T-helper 1 cell (primary cell): ENCODE data around the gene GAP43.
A peak's percentile ranks its signal among the peaks of the same experiment; 100 is the strongest.

Experiments used
- DNase-seq, 5 donors: peaks; one replicate each; pipeline ENCODE4 v3.0.0-alpha.2; 2012 to 2020

The GAP43 gene

DNA sequence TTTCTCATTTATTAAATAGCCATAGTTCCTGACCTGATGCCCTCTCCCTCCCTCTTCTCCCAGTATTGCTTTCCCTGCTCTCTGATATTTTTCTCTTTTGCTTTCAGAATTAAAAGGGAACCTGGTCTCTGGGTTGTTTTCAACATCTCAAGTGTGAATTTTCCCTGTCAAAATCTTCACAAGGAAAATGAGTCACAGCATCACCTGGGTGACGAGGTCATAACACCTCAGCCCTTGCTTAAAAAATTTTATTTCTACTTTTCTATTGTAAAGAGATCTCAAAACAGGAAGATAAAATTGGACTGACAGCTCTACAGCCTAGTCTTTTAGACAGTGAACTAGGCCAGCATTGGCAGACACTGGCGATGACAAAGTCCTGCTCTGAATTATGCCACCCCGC, 40.1 kb downstream of the GAP43 start:
- DNase-seq, result no peak

DNA sequence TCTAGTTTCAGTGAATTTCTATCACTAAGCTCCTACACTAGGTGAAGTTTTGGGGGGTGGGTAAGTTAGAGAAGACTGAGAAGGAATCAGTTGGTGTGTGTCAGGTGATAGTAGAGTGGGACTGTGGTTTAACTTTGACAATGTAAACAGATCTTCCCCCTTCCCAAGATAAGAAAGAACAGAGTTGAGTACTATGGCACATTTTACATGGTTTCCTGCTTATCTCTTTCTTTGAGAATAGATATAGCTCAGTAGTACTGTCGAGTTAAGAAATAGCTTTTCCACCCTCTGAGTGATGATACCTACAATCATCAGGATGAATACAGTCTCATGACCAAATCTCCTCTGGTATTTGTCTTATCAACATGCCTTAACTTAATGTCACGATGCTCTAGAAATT, 42.8 kb downstream of the GAP43 start:
- DNase-seq, result no peak

DNA sequence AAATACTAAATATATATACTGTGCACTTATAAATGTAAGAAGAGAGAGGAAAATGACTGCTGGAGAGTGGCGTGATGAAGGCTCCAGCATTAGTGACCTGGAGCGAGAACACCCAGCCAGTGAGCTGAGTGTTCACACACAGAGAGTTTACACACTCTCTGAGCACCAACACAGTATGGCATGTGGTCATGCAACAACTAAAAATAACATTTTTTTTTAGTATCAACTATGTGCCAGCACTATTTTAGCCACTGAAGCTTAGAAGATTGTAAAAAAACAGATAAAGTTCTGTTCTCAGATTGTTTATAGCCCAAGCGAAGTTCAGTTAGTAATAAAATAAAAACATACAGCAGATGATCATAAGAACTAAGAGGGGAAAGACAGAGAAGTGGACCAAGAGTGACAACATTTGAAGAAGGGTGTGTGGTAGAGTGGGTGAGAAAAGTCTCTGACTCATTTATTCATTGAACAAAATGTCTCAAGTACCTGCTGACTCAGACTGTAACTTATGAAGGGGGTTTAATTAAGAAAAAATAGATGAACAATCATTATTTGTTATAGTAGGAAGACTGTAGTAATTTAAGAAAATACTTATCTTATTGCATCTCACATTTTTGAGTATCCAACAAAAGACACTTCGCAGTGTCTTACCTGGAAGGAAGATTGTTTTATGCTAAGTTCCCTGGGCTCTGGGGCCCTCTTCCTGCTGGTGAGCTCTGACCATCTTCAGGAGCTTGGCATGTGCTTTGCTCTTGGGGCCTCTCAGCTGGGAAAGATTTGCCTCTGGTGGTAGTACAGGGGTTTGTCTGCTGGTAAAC, 43.8 kb downstream of the GAP43 start:
- peak in 1 of 5 donors; percentile 11 for DNase-seq

DNA sequence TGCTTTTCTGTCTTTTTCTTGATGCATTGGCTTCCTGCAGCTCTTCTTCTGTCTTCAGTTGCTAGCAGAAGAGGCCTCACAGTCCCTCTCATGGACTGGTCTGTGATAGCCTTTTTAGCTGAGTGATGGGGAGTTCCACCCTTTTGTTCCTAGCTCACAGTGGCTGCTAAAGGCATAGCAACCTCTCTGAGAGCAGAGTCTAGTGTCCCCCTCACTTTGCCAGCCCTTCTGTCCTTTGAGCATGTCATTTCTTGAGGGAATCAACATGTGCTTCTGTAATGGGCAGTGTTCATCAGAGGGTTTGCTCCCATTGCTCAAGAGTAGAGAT, 44.4 kb downstream of the GAP43 start:
- no peak for DNase-seq

DNA sequence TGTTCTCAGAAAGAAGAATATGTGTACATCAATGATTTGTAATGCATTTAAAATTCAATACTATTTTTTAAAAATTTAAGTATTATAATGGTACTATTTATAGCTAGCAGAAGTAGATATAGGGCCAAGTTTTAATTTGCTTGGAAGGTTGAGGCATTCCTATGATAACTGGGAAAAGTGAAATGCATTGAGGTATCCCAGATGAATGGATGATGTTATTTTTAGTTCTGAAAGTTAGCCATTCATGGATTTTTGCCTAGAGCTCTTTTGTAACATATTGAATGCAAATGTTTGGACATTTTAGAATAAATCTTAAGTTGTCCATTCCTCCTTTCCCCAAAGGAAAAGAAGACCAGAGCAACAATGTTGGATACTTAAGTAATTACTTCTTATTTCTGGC, 47.6 kb downstream of the GAP43 start:
- no peak for DNase-seq

DNA sequence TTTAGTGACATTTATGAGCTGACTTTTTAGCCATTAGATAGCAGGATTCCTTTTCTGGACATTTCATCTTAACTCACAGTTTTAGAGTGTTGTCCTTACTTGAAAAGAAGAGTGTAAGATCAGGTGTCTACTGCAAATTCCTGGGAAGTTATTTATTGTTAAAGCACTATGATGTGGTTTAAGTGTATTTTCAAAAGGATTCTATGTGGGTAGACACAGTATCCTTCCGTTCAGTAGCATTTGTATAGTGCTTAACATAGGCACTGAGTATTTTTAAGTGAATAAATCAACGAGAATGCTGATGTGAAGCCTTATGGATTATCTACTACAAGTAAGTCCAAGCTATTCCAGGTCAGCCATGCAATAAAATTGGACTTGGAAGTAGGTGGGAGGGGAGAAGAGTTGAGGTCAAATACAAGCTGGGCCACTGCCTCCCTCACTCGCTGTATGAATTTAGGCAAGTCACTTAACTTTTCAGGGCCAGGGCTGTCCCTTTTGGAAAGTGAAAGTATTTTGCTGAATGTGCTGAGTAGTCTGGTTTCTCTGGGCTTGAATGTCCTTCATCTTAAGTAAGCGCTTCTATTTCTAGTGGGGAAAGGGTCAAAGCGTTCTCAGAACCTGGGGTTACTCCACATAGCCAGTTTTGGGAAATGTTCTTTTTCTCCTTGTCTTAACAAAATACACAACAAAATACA, 48.6 kb downstream of the GAP43 start:
- DNase-seq, result no peak

DNA sequence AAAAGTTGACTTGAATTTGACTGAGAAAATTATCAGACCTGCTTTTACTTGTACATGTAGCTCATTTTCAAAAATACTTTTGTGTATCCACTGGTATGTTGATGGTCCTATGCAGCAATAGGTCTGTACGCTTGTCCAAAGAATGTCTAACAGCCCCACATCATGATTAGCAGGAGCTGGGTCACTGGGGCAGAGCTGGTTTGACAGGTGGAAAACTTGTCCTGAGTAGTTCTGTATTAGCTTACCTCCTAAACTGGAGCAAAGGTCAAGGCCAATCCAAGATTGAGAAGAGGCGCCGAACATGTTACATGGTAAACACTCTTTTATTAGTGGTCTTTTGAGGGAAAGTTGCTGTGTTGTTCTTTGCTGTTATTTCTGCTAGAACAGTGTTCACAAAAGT, 50.6 kb downstream of the GAP43 start:
- DNase-seq, result no peak

DNA sequence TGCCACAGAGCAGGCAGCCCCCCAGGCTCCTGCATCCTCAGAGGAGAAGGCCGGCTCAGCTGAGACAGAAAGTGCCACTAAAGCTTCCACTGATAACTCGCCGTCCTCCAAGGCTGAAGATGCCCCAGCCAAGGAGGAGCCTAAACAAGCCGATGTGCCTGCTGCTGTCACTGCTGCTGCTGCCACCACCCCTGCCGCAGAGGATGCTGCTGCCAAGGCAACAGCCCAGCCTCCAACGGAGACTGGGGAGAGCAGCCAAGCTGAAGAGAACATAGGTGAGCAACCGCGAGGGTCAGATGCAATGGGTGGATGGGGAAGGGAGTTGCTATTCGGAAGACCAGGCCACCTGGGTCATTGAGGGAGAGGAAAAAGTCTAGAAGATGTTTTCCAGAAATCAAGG, 53.0 kb downstream of the GAP43 start:
- DNase-seq, result no peak

DNA sequence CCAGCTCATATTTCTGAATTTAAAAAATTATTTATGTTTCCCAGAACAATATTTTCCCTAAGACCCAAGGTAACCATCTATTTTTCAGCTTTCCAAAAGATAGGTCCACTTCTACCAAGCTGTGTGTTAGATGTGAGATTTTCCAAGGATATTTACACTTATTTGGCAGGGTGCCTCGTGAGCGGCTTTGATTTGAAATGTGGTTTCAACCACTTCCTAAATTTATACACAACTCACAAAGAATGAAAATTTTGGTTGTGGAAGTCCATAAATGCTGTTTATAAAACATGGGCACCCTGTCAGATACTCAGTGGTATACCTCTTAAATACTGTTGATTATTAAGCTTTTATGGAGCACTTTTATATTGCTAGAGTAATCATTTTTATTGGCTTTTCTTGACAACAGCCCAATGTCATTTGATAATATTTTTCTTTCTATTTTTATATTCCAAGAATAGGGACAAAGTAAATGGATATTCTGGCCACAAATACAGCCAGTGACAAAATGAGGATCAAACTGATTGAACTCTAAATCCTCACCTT, 57.6 kb downstream of the GAP43 start:
- no peak for DNase-seq

DNA sequence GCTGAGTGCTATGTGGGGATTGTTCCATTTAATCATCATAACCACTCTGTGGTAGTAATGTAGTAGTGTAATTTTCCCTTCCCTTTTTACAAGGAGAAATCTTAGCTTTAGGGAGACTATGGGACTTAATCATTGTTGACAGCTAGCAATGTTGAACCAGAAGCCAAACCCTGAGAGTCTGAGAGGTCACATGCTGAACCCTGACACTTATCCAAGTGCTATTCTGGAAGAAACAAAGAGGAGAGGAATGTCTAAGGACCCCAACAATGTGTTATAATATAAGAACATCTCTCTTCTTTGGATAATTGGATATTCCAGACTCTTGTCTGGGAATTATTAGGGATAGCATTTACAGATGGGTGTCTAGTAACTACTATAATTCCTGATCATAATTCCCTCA, 58.4 kb downstream of the GAP43 start:
- no peak for DNase-seq

DNA sequence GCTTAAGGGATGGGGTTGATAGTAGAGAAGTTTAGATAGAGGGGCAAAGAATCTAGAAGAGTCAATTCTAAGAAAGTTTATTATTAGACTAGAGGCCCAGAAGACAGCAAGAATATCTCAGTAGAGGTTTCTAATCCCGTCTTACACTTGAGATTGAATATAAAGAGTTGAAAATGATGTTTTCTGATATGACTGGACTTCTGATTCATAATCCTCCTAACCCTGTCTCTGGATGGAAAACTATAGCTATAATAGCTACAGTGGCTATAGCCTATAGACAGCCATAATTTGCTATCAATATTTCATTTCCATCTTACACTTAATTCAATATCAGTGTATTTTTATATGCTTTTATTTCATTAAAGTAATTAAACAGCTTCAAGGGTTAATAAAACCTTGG, 60.0 kb downstream of the GAP43 start:
- DNase-seq, result no peak

DNA sequence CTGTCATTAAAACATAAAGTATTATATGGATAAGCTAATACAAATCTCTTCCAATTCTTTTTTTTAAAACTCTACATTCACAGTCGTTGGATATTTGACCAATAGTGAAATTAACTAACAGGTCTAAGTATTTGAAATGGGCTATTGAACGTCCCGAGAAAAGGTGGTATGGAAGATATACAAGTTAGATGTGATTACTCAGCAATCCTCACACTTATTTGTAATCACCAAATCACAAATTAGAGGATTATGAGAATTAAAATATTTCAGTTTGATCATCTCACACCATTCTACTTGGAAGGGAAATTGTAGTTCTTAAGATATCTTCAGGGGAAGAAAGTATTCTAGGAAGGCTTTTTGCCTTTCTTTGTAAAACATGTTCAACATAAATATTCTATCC, 60.5 kb downstream of the GAP43 start:
- DNase-seq, result no peak

DNA sequence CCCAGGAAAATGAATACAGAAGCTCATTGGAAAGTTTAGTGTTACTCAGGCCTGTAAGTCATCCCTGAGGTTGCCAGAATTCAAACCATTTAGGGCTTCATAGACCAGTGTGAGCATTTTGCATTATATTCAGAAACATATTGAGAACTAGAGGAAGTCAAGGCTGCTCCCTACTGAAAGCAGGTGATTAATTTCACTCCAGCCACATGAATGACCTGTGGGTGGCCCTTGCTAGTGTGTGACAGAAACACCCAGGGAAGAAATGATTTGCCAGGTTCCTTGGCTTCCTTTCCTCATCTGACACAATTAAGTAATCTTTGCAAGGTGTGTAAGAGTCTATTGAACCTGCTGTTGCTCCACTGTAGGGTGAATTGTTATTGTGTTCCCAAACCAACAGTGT, 61.8 kb downstream of the GAP43 start:
- no peak for DNase-seq

DNA sequence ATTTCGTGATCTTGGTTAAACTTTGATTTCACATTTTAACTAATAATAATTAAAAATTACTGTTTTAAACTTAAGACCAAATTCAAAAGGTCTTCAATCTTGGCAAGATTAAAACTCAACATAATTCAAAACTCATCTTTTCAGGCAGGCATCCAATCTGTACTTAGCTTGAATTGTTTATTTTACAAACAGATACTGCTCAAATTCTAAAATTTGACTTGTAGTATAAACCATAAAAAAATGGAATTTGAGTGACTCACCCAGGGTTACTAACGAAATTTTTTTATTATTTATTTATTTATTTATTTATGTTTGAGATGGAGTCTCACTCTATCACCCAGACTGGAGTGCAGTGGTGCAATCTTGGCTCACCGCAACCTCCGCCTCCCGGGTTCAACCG, 64.4 kb downstream of the GAP43 start:
- no peak for DNase-seq

DNA sequence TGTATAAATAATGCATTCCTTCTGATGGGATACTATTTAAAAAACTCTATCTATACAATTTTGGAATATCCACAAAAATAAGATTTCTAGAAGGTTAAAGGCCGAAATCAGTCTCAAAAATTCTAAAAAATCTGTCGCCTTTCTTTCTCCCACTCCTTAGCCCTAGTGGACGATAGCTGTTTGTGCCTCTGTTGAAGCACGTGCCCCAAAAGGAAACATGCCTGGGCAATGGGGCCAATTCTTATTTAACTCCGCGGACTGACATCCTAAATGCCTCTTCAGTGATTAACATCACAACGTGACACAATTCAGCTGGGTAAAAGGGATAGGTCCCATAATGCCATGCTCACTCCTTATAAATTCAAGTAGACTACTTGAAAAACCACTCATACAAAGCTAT, 65.1 kb downstream of the GAP43 start:
- no peak for DNase-seq

DNA sequence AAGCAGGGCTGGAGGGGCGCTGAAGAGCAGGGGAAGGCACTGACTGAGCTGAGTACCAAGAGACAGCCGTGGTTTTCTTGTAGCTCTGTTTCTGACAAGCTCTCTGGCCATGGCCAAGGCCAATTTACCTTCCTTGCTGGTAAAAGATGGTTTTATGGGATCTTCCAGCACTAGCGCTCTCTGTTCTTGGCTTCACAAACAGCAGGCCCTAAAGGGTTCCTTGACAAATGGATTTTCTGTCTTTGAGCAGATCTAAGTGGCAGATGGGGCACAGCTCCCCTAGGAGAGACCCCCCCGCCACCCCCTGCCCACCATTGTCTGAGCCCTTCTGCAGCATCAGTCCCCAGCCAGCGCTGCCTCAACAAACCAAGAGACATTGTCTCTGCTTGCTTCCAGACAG, 66.6 kb downstream of the GAP43 start:
- DNase-seq, result no peak

DNA sequence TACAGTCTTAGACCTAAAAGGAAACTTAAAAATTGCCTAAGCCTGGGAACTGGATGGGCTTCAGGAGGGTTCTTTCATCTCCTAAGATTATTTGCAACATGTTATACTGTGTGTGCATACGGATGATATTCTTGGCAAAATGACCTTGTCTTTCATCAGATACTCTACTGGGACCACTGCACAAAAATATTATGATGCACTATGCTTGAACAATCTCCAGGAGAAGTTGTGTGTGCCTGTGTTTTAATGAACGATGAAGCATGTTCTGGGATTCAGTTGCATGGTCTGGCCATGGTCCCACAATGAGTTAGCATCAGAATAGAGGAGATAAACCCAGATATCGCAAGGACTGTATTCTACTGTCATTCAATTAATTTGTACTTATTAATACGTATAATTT, 68.7 kb downstream of the GAP43 start:
- no peak for DNase-seq

DNA sequence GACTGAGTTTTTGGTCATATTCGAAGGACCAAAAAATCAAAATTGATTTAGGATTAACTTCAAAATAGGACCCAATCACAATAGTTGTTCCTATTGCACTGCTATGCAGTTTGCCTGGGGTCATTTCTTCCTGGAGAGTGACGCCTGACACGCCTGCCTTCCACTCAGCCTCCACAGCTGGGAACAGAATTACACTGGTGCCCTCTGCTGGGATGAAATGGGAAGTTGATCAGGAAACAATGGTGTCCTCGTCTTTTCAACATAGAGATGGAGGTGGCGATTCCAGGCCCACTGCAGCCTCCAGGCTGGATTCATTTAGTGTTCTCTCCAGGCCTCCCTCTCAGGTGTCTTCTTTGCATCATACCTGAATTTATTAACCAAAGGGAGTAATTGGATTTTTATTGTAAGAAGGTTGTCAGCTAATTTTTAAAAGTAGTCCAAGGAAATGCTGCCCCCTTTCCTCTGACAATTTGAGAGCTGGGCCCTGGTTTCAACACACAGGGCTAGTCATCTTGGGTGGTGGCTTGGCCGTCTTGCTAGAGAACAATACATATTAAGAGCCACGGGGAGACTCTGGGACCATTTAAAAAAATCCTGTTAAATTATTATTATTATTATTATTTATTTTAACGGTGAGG, 69.7 kb downstream of the GAP43 start:
- DNase-seq, result peak in 4 of 5 donors; percentile 12 to 43 (median 42)

DNA sequence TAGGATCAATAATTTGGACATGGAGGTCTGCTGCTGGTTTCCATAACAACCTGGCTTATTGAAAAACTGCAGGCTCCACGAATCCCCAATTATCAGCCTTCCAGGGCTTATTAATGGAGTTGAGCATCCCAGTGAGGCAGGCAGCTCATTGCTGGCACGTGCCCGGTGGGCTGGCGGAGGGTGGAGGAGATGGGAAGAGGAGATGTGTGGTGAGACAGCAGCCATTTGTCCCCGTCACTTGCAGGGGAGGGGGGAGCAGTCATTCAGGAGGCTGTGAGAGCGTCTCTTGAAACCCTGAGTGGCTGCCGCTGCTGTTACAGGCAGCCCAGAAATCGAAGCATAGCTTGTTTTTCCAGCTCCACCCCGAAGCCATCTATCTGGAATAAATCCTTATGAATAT, 70.6 kb downstream of the GAP43 start:
- no peak for DNase-seq

DNA sequence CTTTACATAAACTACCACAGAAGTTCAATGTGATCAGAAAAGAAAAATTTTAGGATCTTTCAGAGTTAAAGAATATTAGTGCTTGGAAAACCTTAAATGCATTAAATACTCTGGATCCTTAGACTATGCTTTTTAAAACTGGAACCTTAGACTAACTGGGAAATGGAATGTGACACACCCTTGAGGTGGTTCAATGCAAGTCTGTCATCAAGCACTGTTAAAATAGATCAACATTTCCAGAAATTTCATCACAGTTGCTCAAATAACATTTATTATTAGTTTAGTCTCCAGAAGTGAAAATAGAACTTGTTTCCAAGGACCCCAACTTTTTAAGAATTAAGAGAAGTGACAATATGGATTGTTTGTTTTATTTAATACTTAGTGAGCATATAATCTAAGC, 71.8 kb downstream of the GAP43 start:
- DNase-seq, result no peak

DNA sequence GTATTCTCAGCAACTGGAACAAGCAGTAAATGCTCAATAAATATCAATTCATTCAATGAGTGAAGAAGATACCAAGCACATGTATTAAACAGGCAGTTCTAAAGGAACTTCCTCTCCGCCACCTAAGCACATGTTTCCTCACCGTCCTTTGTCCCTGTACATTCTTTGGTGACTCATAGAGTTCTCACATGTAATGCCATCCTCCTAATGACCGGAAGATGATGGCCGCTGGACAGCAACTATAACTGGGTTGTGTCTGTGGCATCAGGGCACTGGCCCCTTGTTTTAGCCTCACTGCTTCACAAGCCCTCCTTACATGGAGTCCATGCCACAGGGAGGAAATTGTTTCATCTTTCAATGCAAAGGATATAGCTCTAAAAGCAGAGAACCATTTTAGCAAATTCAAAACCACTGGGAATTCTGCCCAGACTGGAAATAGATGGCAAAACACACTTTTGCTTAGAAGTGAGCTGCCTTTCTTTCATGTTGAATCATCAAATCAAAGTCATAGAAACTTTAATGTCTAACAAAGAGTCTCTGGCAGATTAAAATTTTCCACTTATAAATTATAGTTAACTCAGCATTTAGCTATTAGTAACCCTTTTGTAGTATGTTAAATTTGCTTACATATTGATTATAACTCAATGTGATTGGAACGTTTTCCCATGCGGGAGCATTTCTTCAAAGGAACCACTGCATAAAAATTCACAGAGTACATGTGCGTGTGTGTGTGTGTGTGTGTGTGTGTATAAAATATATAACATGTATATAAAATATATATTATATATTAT, 74.1 kb downstream of the GAP43 start:
- DNase-seq, result no peak

DNA sequence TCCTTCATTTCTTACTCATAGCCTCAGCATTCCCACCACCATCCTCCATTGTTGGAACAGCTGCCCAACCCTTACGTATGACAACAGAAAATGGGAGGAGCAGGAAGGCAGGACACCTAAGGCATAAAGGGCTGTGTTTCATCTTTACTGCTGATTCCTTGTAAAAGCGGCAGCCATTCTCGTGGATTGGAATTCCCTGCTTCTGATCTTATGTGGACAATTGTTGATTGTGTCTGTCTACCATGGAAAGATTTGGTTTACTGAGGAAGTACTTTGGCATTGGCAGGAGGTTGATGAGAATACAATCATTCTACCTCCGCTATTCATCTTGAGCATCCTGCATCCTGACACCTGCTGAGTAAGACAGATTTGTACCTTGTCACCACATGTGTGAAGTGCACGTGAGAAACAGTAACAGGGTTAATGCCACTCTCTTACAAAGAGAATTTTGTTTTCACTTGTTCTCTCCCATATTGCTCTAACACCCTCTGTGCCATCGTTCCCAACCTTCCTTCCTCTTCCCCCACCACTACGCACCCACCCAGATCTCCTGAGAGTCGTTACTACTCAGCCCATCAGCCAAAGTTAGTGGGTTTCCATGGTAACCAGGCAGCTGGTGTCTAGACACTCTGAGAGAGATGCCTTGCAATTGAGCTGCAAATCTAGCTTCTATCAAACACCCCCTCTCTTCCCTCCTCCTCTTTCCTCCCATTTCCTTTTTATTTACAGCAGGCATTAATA, 75.7 kb downstream of the GAP43 start:
- DNase-seq, result no peak
